ENCODE data around the gene ETDC.

ETDC gene

GRCh38 chrX:135347381-135348016 lies 38.2 kb downstream of the ETDC start:
- no peak for DNase-seq (ENCODE audit: extremely low read depth, low read depth)
- TF ChIP-seq CTCF (IDR thresholded peaks at IDR 0.05; ENCODE audit: low read depth, low read length), result no peak

GRCh38 chrX:135354288-135354687 lies 45.0 kb downstream of the ETDC start:
- no peak for DNase-seq (ENCODE audit: extremely low read depth, low read depth)
- TF ChIP-seq CTCF (IDR thresholded peaks at IDR 0.05; ENCODE audit: low read depth, low read length), result no peak

Measured in AG09319 (cell line).